ENCODE data around the gene PTPN7. TPM values are rescaled to one million over a fixed set of nuclear protein-coding genes. Genes with fewer than 3 reads are reported as not detected.
"Not testable (repeated sequence)": the region's sequence is repeated elsewhere in the genome, so short reads cannot be mapped to it uniquely, and the experiment has no call there.

PTPN7 gene
- polyA plus RNA-seq, 4 donors = 0.95 to 1.7 (median 1.4) TPM

DNA sequence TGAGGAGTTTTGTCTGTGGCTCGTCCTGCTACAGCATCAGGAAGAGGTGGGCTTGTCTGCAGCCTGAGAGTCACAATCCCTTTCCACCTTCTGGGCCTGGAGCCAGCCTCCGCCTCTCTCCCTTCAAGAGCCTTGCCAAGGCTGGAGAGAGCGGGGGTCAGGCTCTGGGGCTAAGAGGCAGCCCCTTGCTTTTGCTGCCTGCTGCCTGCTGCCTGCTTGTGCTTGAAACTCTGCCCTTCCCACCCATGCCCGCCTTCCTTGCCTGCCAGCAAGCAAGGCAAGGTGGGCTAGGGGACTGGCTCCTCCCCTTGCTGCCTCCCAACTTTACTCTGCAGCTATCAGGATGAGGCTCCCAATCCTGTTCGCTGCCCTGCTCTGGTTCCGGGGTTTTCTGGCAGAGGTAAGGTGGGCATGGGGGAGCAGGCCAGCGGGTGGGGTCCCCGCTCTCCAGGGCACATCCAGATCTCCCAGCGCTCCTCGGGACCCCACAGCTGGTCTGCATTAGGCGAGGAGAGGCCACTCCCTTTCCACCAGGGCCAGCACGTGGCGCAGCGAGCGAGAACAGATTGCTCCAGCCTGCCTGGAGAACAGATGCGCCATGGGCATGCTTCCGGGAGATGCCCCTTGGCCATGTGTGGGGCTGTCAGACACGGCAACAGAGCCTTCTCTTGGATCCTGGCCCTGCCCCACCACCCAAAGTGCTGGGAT, 7.5 kb upstream of the PTPN7 start:
- no peak for DNase-seq (ENCODE audit: low read depth in 4 of 4, low spot score in 2 of 4)

DNA sequence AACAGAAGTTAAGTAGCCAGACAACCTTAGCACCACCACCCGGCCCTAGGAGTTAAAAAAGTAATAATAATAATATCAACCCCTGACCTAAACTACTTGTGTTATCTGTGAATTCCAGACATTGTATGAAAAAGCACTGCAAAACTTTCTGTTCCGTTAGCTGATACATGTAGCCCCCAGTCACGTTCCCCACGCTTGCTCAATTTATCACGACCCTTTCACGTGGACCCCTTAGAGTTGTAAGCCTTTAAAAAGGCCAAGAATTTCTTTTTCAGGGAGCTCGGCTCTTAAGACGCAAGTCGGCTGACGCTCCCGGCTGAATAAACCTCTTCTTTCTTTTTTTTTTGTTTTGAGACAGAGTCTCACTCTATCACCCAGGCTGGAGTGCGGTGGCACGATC, 6.7 kb upstream of the PTPN7 start:
- DNase-seq (ENCODE audit: low read depth in 4 of 4, low spot score in 2 of 4) = not testable (repeated sequence)

- no peak for DNase-seq (ENCODE audit: low read depth in 4 of 4, low spot score in 2 of 4)
These were observed 5.8 kb upstream of the PTPN7 start for GRCh38 chr1:202165942-202166843.

DNA sequence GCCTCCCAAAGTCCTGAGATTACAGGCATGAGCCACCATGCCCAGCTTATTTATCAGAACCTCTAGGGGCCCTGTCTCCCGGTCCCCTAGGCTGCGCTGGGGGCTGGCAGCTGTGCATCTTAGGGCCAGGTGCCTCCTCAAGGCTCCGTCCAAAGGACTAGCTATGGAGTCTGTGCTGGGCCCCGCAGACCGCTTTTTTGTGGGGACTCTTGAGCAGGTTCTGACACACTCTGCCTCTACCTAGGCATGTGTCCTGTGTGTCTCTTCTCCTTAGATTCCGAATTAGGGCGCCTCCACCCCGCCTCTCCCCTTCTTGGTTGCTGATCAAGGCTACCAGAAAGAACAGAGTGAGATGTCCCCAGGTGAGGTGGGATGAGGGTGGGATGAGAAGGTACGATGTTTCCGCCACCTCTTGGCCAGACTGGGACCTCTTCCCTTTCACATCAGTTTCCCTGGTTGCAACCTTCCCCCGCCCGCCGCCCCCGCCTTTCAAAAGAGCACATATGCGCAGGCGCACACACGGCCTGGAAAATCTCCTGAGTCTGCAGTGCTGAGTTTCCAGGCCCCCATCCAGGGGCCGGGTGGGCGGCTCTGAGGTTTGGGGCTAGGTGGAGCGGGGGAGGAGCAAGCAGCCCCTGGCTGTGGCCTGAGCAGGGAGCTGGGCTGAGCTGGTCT, 5.0 kb upstream of the PTPN7 start:
- no peak for DNase-seq (ENCODE audit: low read depth in 4 of 4, low spot score in 2 of 4)

- no peak for DNase-seq (ENCODE audit: low read depth in 4 of 4, low spot score in 2 of 4)
These were observed 4.1 kb upstream of the PTPN7 start for GRCh38 chr1:202164271-202165037.

GRCh38 chr1:202163281-202164270, 3.2 kb upstream of the PTPN7 start:
- DNase-seq (ENCODE audit: low read depth in 4 of 4, low spot score in 2 of 4) = no peak

DNA sequence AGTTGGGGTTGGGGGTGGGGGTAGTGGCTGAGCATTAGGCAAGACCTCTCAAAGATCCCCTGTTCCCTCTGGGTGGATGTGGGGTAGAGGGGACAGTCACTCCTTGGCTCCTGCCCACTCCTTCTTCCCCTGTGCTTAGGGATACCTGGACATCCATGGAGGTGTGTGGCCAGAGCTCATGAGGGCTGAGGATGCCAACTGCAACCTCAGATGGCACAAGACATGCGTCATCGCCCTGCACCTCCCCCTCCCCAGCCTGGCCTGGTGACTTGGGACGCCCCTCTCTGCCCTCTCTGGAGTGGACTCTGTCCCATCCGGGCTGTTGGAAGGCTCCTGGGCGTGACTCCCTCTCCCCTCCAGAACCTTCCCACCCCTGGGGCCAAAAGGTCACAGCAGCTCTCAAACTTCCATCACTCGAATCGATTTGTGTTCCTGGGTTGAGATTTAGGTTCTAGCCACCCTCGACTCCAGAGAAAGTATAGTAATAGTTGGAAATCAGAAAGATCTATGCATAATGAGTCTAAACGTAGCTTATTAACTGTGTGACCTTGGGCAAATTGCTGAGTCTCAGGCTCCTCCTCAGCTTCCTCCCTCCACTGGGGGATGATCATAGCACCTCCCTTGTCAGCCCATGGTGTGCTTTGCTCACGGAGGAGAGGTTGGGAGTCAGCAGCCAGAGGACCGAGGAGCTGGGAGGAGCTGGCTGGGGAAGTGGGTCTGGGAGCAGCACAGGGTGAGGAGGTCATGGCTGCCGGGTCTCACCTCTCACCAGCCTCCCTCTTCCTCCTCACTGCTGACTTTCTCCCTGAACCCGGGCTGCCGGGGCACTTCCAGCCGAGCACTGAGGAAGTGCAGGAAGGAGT, 2.2 kb upstream of the PTPN7 start:
- no peak for DNase-seq (ENCODE audit: low read depth in 4 of 4, low spot score in 2 of 4)

DNA sequence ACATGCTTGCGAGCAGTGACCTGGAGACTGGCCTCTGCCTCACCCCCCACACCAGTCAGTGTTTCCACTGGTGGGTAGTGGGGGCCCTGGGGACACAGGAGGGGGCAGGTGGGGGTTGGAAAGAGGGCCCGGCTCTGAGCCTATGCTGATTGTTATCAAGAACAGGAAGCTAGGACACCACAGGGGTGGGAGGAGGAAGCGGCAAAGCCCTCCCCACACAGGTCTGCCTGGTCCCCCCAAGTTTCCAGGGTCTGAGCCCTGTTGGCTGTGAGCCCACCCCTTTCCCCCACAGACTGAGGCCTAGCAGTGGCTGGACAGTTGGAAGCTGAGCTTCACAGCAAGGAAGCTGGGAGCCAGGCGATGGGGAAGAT, 1.6 kb upstream of the PTPN7 start:
- no peak for DNase-seq (ENCODE audit: low read depth in 4 of 4, low spot score in 2 of 4)

- DNase-seq (ENCODE audit: low read depth in 4 of 4, low spot score in 2 of 4) = no peak
These were observed 997 bp upstream of the PTPN7 start for GRCh38 chr1:202161151-202162046.

- DNase-seq (ENCODE audit: low read depth in 4 of 4, low spot score in 2 of 4) = no peak
These were observed 649 bp downstream of the PTPN7 start for GRCh38 chr1:202159534-202160371.

- DNase-seq (ENCODE audit: low read depth in 4 of 4, low spot score in 2 of 4) = no peak
These were observed 1.4 kb downstream of the PTPN7 start for GRCh38 chr1:202158810-202159533.

- DNase-seq (ENCODE audit: low read depth in 4 of 4, low spot score in 2 of 4) = no peak
These were observed 2.5 kb downstream of the PTPN7 start for GRCh38 chr1:202157945-202158344.

- no peak for DNase-seq (ENCODE audit: low read depth in 4 of 4, low spot score in 2 of 4)
These were observed 3.8 kb downstream of the PTPN7 start for GRCh38 chr1:202156590-202156989.

GRCh38 chr1:202155478-202156021, 4.9 kb downstream of the PTPN7 start:
- no peak for DNase-seq (ENCODE audit: low read depth in 4 of 4, low spot score in 2 of 4)

DNA sequence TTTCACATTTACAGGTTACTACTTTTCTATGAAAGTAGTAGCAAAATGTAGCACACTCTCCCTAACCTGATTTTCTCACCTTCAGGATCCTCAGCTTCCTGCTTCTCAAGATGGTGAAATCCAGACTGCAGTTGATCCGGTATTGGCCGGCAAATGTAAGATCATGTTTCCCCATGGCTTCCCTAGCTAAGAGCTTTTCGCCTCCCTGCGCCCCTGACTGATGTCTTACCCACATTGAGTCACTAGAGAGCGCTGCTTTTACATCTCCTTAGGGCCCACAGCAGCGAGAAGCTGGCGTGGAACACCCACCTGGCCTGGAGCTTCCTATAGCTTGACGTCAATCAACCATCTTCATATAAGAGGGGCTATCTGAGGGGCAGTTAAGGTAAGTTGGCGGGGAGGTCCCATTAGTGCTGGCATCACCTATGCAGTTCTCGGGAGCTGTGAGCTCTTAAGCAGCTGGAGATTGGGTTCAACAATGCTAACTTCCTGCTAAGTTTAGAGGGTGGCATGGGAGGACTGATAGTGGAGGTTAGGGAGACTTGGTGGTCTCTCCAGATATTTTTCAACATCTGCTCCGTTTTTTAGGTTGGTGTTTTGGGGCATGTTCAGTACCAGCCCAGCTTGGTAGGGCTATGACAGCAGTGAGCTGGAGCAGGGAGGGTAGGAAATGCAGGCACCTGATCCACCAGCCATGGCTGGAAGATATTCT, 5.5 kb downstream of the PTPN7 start:
- DNase-seq (ENCODE audit: low read depth in 4 of 4, low spot score in 2 of 4) = peak in 1 of 4 donors; percentile 71
